Stimulated activated CD8-positive, alpha-beta memory T cell treated with anti-CD3 and anti-CD28 coated beads, Interleukin-2, amount 100 ng/mL, for 48 hours (primary cell): Measurements from ENCODE around the gene BNC2.

Source experiments
- DNase-seq, 2 donors: peaks; one replicate each; pipeline ENCODE4 v3.0.0-alpha.2; 2020; ENCODE audit warnings: low read depth in 2 of 2

The BNC2 gene

GRCh38 chr9:16414451-16414850 lies 456.0 kb downstream of the BNC2 start:
- no peak for DNase-seq

- DNase-seq: no peak
Measured at GRCh38 chr9:16413509-16414016, 456.9 kb downstream of the BNC2 start.

- no peak for DNase-seq
Measured at GRCh38 chr9:16412740-16413139, 457.7 kb downstream of the BNC2 start.

GRCh38 chr9:16411311-16411710 lies 459.2 kb downstream of the BNC2 start:
- DNase-seq: no peak

GRCh38 chr9:16410601-16411280 lies 459.7 kb downstream of the BNC2 start:
- no peak for DNase-seq

GRCh38 chr9:16407617-16408016 lies 462.9 kb downstream of the BNC2 start:
- no peak for DNase-seq

- no peak for DNase-seq
Measured at GRCh38 chr9:16406526-16407225, 463.8 kb downstream of the BNC2 start.

GRCh38 chr9:16405421-16405820 lies 465.0 kb downstream of the BNC2 start:
- no peak for DNase-seq

- no peak for DNase-seq
Measured at GRCh38 chr9:16401701-16402100, 468.8 kb downstream of the BNC2 start.

- no peak for DNase-seq
Measured at GRCh38 chr9:16398691-16399090, 471.8 kb downstream of the BNC2 start.

- no peak for DNase-seq
Measured at GRCh38 chr9:16396389-16396788, 474.1 kb downstream of the BNC2 start.

- DNase-seq: no peak
Measured at GRCh38 chr9:16391369-16391768, 479.1 kb downstream of the BNC2 start.

- DNase-seq: no peak
Measured at GRCh38 chr9:16387382-16387781, 483.1 kb downstream of the BNC2 start.

- no peak for DNase-seq
Measured at GRCh38 chr9:16386827-16387077, 483.7 kb downstream of the BNC2 start.

- no peak for DNase-seq
Measured at GRCh38 chr9:16386007-16386826, 484.3 kb downstream of the BNC2 start.

- no peak for DNase-seq
Measured at GRCh38 chr9:16385590-16385989, 484.9 kb downstream of the BNC2 start.

- no peak for DNase-seq
Measured at GRCh38 chr9:16384993-16385392, 485.5 kb downstream of the BNC2 start.

- no peak for DNase-seq
Measured at GRCh38 chr9:16377311-16377710, 493.2 kb downstream of the BNC2 start.

- no peak for DNase-seq
Measured at GRCh38 chr9:16371306-16371705, 499.2 kb downstream of the BNC2 start.

- DNase-seq: no peak
Measured at GRCh38 chr9:16370647-16371046, 499.8 kb downstream of the BNC2 start.

GRCh38 chr9:16369427-16369826 lies 501.0 kb downstream of the BNC2 start:
- DNase-seq: no peak

- DNase-seq: no peak
Measured at GRCh38 chr9:16368237-16369087, 502.0 kb downstream of the BNC2 start.
